Body of pancreas (tissue), 4 donors: Measurements from ENCODE around the gene EPHA8.

ENCODE experiments used
- CTCF ChIP-seq, 7 experiments: fragments of 450-650 bp in 4 of 7; fragments of 200-600 bp in 3 of 7; sonication (generic) in 3 of 7; IDR thresholded peaks; one replicate each; pipeline ENCODE4 v1.5.1; 2016 to 2019; ENCODE audit warnings: antibody characterized with exemption in 7 of 7
- POLR2A ChIP-seq, 3 donors: fragments of 450-650 bp; IDR thresholded peaks; one replicate each; pipeline ENCODE4 v1.6.1; 2016; ENCODE audit warnings: antibody characterized with exemption in 3 of 3, mild to moderate bottlenecking in 2 of 3

GRCh38 chr1:22576617-22577016 lies 13.3 kb downstream of the EPHA8 start:
- no peak for TF ChIP-seq POLR2A (IDR thresholded peaks at IDR 0.05)
- TF ChIP-seq CTCF (IDR thresholded peaks at IDR 0.05) = no peak
